ENCODE results near the gene ZC3H18. TPM values are rescaled to one million over a fixed set of nuclear protein-coding genes. Genes with fewer than 3 reads are reported as not detected.

ZC3H18 gene
- total RNA-seq, 2 donors from 2014 or later, result 31.9 to 66.3 TPM

DNA sequence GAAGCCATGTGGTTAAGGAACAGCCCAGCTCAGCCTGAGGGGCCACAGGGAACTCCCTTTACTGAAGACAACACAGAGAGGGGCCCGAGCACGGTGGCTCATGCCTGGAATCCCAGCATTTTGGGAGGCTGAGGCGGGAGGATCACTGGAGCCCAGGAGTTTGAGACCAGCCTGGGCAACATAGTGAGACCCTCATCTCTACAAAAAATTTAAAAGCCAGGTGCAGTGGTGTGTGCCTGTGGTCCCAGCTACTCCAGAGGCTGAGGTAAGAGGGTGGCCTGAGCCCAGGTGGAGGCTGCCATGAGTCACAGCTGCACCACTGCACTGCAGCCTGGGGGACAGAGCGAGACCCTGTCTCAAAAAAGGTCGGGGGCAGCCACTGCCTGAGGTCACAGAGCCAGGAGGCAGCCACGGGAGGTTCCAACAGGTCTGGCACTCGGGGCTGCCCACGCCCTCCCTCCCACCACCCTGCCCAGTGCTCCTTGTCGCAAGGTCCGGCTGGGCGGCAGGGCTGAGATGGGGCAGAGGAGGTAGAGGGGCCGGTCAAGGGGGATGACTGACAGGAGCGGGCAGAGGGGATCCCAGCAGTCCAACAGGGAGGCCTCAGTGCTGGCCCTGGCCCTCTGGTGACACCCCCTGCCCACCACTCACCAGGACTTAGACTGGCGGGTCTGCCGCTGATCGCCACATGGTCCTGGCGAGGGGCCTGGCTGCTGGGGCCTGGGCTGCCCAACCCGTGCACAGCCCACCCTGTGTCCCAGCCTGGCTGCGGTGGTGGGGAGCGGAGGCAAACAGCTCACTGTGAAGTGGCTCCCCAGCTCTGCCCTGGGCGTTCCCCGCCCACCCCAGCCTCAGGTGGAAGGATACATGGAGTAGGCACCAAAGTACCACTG lies 77.2 kb downstream of the ZC3H18 start:
- H3K4me1 ChIP-seq, result peaks cover 8% of the 10 kb centered on the region
- H3K9ac ChIP-seq (ENCODE audit: low read depth in 2 of 2, low read length in 2 of 2), result no peak overlapping the region
- H3K4me3 ChIP-seq, result no peak overlapping the region
- TF ChIP-seq, protein P1, sequence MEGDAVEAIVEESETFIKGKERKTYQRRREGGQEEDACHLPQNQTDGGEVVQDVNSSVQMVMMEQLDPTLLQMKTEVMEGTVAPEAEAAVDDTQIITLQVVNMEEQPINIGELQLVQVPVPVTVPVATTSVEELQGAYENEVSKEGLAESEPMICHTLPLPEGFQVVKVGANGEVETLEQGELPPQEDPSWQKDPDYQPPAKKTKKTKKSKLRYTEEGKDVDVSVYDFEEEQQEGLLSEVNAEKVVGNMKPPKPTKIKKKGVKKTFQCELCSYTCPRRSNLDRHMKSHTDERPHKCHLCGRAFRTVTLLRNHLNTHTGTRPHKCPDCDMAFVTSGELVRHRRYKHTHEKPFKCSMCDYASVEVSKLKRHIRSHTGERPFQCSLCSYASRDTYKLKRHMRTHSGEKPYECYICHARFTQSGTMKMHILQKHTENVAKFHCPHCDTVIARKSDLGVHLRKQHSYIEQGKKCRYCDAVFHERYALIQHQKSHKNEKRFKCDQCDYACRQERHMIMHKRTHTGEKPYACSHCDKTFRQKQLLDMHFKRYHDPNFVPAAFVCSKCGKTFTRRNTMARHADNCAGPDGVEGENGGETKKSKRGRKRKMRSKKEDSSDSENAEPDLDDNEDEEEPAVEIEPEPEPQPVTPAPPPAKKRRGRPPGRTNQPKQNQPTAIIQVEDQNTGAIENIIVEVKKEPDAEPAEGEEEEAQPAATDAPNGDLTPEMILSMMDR (IDR thresholded peaks at IDR 0.05), result no peak
- H3K9me3 ChIP-seq, result no peaks in the 10 kb centered on the region
- no peak for DNase-seq
- intact Hi-C loops (cut with DNase I), result no loop called here
- no peaks in the 10 kb centered on the region for H3K36me3 ChIP-seq
- no peak overlapping the region for H3K27ac ChIP-seq
- no peaks in the 10 kb centered on the region for H3K27me3 ChIP-seq

DNA sequence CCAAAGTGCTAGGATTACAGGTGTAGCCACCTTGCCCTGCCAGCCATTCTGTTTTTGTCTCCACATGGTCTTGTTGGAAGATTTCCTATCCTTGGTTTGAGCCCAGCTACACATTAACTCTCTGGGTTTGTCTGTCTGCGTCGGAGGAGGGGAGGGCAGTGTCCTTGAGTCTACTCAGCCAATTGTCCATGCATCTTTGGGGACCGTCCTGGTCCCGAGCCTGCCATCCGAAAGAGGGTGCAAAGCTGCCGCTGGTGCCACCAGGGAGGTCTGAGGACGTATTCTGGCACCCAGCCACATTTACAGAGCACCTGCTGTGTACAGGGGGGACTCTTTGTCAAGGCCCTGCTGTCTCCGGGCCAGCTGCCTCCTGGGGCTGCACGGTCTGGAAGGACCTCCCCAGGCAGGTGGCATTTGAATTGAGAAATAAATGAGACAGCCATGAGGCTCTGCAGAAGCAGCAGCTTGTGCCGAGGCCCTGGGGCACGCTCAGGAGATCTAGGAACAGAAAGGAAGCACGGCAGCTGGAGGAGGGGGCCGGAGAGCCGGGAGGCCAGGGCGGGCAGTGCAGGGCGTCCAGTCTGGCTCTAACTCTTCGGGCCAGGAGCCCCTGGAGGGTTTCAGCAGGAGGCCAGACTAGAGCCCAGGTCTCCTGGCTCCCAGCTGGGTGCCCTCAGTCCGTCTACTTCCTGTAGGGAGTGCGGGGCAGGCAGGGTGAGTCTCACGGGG lies 79.2 kb downstream of the ZC3H18 start:
- DNase-seq, result no peak
- intact Hi-C loops (cut with DNase I), result no loop called here
- Histone ChIP-seq H3K27me3 (no peaks in the 10 kb centered on the region), H3K9ac (ENCODE audit: low read depth in 2 of 2, low read length in 2 of 2) (peak overlapping the region; percentile 79 to 96), H3K36me3 (no peaks in the 10 kb centered on the region), H3K27ac (peak overlapping the region; percentile 88), H3K4me1 (peaks cover 8% of the 10 kb centered on the region), H3K4me3 (peak overlapping the region; percentile 86), H3K9me3 (no peaks in the 10 kb centered on the region)
- TF ChIP-seq, protein P1 (IDR thresholded peaks at IDR 0.05), result no peak

DNA sequence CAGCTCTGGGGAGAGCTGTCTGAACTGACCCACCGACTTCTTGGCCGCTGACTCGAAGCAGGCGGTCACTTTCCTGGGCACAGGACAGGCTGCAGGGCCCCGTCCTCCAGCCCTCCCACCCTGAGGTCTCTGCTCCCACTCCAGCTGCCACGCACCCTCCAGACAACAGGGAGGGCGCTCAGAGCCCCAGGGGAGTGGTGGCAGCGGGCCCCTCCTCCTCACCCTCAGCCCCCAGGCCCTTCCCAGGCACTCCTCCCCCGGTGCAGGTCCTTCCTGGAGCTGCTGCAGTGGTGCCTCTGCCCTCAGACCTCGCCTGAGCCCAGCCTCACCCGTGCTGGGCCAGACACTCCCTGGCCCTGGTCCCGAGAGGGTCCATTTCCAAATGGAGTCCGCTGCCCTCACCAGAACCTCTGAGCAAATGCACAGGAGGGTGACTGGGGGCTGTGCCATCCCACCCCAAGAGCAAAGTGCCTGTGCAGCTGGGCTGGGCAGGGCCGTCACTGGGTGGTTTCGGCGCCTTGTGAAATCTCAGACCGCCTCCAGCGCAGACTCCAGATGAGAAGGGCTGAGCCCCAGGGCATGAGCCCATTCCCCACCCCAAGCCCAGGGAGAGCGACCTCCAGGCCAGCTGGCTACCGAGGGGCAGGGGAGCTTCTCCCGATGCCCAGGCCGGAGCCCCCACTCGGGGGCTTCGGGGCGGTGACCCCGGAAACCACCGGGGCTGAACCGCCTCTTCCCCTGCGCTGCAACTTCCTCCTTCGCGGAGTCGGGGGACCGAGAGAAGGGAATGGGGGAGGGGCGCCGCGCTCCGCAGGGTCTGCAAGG lies 79.9 kb downstream of the ZC3H18 start:
- Histone ChIP-seq H3K4me1 (peaks cover 8% of the 10 kb centered on the region), H3K36me3 (no peaks in the 10 kb centered on the region), H3K27me3 (no peaks in the 10 kb centered on the region), H3K9ac (ENCODE audit: low read depth in 2 of 2, low read length in 2 of 2) (peak overlapping the region; percentile 79 to 96), H3K9me3 (no peaks in the 10 kb centered on the region), H3K27ac (peak overlapping the region; percentile 88), H3K4me3 (peak overlapping the region; percentile 86)
- peak; percentile 65 for DNase-seq
- TF ChIP-seq, protein P1 (IDR thresholded peaks at IDR 0.05), result no peak
- intact Hi-C loops (cut with DNase I), result no loop called here

DNA sequence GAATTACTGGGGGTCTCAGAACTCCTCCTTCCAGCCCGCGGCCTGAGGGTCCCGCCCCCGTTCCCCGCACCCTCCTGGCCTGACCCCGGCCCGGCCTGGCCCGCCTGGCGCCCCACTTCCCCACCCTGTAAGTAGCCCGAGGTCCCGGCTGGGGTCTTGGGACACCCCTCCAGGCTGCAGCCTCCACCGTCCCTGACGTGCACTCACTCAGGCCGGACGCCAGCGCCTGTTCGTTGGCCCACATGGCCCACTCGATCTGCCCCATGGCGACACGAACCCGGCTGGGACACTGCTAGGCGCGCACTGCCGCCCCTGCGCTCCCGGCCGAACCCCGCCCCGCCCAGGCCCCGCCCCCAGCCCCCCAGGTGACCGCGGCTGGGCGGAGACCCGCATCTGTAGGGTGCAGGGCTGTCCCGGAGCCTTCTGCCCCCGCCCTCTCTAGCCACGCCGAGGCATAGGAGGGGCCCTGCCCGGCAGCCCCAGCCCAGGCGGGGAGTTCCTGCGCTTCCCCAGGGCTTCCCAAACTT lies 80.6 kb downstream of the ZC3H18 start, which contains the start of gene CYBA:
Gene CYBA, minus strand, starts transcription at position 305 of the 527 bp plus-strand sequence. Its CDS starts 40 bp downstream, at position 265.
- Histone ChIP-seq H3K9me3 (no peaks in the 10 kb centered on the region), H3K27ac (peak within 1 kb of the TSS; percentile 88), H3K4me1 (peaks cover 8% of the 10 kb centered on the region), H3K27me3 (no peaks in the 10 kb centered on the region), H3K4me3 (peak within 1 kb of the TSS; percentile 86), H3K36me3 (no peaks in the 10 kb centered on the region), H3K9ac (ENCODE audit: low read depth in 2 of 2, low read length in 2 of 2) (peak within 1 kb of the TSS; percentile 79 to 96)
- TF ChIP-seq, protein P1 (IDR thresholded peaks at IDR 0.05), result no peak
- intact Hi-C loops (cut with DNase I), result no loop called here
- DNase-seq, result peak; percentile 88
